ENCODE data around the gene HES1. TPM values are rescaled to one million over a fixed set of nuclear protein-coding genes. Genes with fewer than 3 reads are reported as not detected.
A peak's percentile ranks its signal among the peaks of the same experiment; 100 is the strongest.

Gene HES1
- total and polyA plus RNA-seq, 9 of the 15 experiments (the other 6 are each of a cell fraction or from before 2014, with no cell fraction given): 3.4 to 37.0 (median 19.3) TPM

- TF ChIP-seq NCOA4 (IDR thresholded peaks at IDR 0.05; ENCODE audit: partially characterized antibody) (no peak), CSDE1 (IDR thresholded peaks at IDR 0.05) (no peak), ZNF507 (tag; conservative IDR thresholded peaks at IDR 0.05) (no peak), HDAC6 (IDR thresholded peaks at IDR 0.05; ENCODE audit: low read depth, low read length) (no peak), CREB5 (CRISPR knock-in tag; IDR thresholded peaks at IDR 0.05) (no peak; the same call in 1 of the 2 replicates), CREB3 (tag; conservative IDR thresholded peaks at IDR 0.05; ENCODE audit: low read depth) (no peak), ZNF384 (IDR thresholded peaks at IDR 0.05; ENCODE audit: low read depth, low read length) (no peak), BRCA1 (IDR thresholded peaks at IDR 0.05) (no peak), BRCA1 (CRISPR knock-in tag; IDR thresholded peaks at IDR 0.05) (no peak), ZMIZ1 (IDR thresholded peaks at IDR 0.05; ENCODE audit: low read depth in 2 of 2, low read length in 2 of 2) (no peak), KDM1A (IDR thresholded peaks at IDR 0.05) (peak; percentile 30 to 34; a peak in 3 of 4 replicates), RERE (CRISPR knock-in tag; IDR thresholded peaks at IDR 0.05; ENCODE audit: borderline replicate concordance) (0 out of 2 replicates have a peak, but pooled peaks have one; percentile 16), ZNF589 (CRISPR knock-in tag; IDR thresholded peaks at IDR 0.05; ENCODE audit: low read depth) (no peak), CTCFL (IDR thresholded peaks at IDR 0.05; ENCODE audit: borderline replicate concordance, insufficient read depth, low read depth, low read length, poor library complexity, severe bottlenecking) (no peak)
Observed at GRCh38 chr3:194137008-194137505, 1.1 kb downstream of the HES1 start (continued).
